ENCODE data around the gene GPR6.
A peak's percentile ranks its signal among the peaks of the same experiment; 100 is the strongest.

The GPR6 gene

GRCh38 chr6:109978174-109979032 lies at the start of gene GPR6:
GPR6 (plus strand) TSS chr6:109978311; CDS start chr6:109979113, 802 bp downstream.
- peak; percentile 73 to 85 for DNase-seq

GRCh38 chr6:109934293-109934692 lies 43.8 kb upstream of the GPR6 start:
- DNase-seq = no peak

DNA sequence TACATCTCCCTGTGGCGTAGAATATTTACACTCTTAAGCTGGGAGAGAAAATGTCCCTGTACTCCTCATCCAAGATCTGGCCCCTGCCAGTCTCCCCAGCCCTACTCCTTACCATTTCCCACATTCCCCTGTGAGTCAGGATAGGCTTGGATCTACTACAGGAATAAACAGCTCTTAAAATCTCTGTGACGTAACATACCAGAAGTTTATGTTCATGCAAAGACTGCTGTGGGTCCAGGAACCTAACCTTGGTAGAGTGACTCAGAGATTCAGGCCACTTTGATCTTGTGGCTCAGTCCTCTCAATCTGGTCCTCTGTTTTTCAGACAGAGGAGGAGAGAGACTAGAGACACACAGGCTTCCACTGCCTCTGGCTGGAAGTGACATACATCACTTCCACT lies 38.5 kb upstream of the GPR6 start:
- no peak for DNase-seq

GRCh38 chr6:109944448-109944847 lies 33.7 kb upstream of the GPR6 start:
- no peak for DNase-seq

- DNase-seq = no peak
Measured at GRCh38 chr6:109945091-109945490, 33.0 kb upstream of the GPR6 start.

- DNase-seq = no peak
Measured at GRCh38 chr6:109946979-109947378, 31.1 kb upstream of the GPR6 start.

- no peak for DNase-seq
Measured at GRCh38 chr6:109949281-109950065, 28.6 kb upstream of the GPR6 start.

GRCh38 chr6:109955491-109955890 lies 22.6 kb upstream of the GPR6 start:
- DNase-seq = no peak

DNA sequence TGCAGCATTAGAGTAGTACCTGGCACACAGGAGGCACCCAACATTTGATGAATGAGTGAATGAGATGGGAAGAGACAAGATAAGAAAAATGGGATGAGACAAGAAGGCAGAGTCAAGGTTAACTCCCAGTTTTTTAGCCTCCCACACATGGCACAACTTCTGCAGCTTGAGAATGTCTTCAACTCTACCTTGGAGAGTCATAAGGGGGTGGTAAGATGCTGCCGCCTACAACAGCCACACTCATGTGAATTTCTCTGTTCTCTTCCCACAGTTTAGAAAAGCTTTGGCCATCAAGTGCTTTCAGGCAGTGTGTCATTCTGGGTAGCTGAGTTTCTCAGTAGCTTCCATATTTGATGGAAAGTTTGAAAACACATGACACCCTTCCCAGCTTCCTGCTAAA lies 19.5 kb upstream of the GPR6 start:
- DNase-seq = no peak

DNA sequence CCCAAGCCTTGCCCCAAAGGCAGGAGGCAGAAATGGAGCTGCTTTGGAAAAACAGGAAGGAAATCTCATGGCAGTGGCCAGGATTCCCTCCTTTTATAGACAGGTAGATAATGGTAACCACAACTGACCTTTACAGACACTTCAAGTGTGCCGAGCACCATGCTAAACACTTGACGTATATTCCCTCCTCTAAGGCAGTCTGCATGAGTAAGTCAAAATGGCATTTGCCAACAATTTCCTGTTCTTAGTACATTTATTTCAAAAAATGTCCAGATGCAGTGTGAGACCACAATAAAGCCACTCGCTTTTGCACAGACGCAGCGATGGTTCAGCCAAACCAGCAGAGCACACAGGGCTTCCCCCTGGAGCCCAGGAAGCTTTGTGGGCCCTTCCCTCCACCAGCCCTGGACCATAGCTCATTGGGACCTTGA lies 16.5 kb upstream of the GPR6 start:
- no peak for DNase-seq

GRCh38 chr6:109962271-109962670 lies 15.8 kb upstream of the GPR6 start:
- no peak for DNase-seq

GRCh38 chr6:109963598-109964170 lies 14.4 kb upstream of the GPR6 start:
- no peak for DNase-seq

DNA sequence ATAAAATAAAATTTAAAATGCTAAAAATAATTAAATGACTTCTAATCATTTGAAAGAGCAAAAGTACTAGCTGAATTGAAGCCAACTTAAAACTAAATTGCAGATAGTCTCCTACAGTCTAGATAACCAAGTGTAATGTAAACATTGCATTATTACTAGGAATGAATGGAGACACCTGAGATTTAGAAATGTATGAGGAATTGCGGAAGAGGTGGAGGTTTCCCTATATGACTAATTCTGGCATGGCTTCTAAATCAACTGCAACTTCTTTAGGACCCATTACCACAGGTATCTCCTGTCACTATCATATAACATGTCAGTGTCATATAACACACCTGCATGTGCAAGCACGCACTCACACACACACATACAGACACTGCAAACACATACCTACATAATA lies 13.2 kb upstream of the GPR6 start:
- DNase-seq = no peak

DNA sequence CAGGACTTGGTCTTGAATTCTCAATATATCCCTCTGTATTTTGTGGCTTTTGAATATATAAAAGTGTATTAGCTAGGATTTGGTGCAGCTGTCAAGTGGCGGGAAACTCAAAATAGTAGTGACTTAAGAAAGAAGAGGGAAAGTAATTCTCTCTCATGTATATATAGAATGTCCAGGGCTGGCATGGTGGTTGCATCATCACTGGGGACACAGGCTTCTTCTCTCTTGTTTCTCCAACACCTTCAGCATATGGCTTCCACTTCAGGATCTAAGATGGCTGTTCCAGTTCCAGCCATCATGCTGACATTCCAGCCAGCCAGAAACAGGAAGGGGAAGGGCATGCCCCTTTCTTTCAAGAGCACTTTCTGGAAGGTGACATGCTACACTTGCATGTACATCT lies 11.8 kb upstream of the GPR6 start:
- DNase-seq = no peak

DNA sequence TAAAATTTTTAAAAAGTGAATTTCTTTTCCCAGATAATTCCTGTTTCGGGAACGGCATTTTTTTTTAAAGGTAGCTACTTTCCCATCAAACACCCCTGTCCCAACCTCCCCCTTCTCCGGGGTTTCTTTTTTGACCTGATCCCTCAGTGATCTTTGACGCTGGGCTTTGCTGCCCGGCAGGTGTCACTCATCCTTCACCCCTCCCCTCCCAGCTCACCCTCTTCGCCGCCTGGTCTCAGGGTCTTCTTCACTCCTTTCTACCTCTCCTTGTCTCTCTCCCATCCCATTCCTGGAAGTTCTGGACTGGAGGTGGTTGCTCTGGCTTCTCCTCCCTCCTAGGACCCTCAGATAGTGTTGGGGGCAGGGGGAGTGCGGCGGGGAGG lies 329 bp upstream of the GPR6 start:
- DNase-seq = peak; percentile 67 to 73

- peak; percentile 31 to 58 for DNase-seq
Measured at GRCh38 chr6:109979033-109979921, 1.2 kb downstream of the GPR6 start.

GRCh38 chr6:109984410-109984809 lies 6.3 kb downstream of the GPR6 start:
- DNase-seq = no peak

- no peak for DNase-seq
Measured at GRCh38 chr6:109987196-109987595, 9.1 kb downstream of the GPR6 start.

DNA sequence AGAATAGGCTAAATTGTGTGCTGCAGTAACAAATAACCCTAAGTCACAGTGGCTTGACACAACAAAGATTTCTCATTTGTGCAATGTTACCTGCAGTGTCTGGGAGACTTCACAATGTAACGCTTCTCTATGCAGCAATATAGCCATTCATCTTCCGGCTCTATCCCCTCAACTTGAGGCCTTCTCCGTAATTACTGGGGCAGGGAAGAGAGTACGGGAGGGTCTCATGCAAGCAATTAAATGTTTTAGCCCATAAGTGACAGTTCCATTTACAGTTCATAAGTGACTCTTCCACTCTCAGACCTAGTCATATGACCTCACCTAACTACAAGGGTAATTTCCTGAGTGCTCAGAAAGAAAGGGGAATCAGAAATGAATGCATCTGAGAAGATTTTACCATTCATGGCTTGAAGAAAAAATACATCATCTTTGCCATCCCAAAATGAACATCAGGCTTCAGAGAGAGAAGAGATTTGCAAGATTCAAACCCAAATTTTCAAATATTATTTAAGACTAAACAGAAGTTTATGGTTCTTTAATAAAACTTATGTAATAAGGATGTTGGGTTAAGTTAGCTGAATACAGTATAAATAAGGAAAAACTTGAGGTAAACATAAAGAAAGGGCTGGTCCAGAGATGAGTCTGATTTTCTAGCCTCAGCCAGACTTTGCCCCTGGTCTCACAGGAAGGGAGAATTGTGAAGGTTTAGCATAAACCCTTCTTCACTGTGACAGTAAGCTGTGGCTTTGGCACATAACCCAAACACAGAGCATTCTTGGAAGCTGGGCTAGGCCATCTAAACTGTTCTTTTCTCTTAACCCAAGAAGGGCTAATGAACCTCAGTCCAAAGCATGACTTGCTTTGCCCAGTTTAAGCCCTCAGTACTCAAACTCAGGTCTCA lies 13.3 kb downstream of the GPR6 start:
- no peak for DNase-seq

DNA sequence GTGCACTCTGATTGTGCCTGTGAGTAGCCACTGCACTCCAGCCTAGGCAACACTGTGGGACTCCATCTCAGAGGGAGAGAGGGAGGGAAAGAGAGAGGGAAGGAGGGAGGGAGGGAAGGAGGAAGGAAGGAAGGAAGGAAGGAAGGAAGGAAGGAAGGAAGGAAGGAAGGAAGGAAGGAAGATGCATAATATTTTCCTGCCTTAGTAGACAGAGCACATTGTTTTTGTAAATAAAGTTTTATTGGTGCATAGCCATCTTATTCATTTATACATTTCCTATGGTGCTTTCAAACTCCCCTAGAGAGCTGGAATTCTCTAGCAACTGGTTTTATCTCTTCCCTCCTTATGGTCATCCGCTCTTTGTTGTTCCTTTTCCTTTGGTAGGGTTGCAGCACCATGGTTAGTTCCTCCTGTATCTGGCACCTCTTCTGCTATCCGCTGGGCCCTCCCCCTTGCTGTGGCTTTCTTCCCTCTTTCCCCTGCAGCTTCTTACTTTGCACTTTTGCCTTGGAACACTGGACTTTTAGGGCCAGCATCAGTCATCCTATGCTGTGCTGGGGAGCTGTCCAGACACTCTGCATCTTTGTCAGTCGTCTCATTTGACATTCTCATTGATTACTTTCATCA lies 20.2 kb downstream of the GPR6 start:
- no peak for DNase-seq

DNA sequence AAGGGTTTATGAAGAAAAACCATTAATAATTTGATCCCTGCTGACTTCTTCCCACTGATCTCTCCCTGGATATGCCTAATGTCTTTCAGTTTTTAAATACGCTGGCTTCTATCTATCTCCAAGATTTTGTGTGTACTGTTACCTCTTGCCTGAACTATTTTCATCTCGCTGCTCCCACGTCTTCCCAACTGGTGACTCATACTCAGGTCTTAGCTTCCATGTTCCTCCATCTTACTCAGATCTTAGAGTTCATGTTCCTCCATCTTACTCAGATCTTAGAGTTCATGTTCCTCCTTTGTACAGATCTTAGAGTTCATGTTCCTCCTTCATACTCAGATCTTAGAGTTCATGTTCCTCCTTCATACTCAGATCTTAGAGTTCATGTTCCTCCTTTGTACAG lies 21.6 kb downstream of the GPR6 start:
- no peak for DNase-seq
